ENCODE data around the gene CRIP3. TPM values are rescaled to one million over a fixed set of nuclear protein-coding genes. Genes with fewer than 3 reads are reported as not detected.
A peak's percentile ranks its signal among the peaks of the same experiment; 100 is the strongest.

The CRIP3 gene
- total and polyA plus RNA-seq, 2 of the 13 experiments (the other 11 are each of a cell fraction or from before 2014, with no cell fraction given) = 6.3 to 9.3 TPM

- TF ChIP-seq POGK (CRISPR knock-in tag; conservative IDR thresholded peaks at IDR 0.05) (peak; percentile 53; the same call in 1 of the 2 replicates), TAF15 (IDR thresholded peaks at IDR 0.05; ENCODE audit: low read depth, low read length, poor library complexity, severe bottlenecking) (no peak), KMT2A (CRISPR knock-in tag; IDR thresholded peaks at IDR 0.05) (peak; percentile 66; the same call in 1 of the 2 replicates), THAP8 (CRISPR knock-in tag; IDR thresholded peaks at IDR 0.05; ENCODE audit: borderline replicate concordance) (no peak), UBTF (CRISPR knock-in tag; IDR thresholded peaks at IDR 0.05) (peak; percentile 54; the same call in 1 of the 2 replicates), ZNF124 (CRISPR knock-in tag; IDR thresholded peaks at IDR 0.05) (peak; percentile 16; the same call in 1 of the 2 replicates), ZNF557 (CRISPR knock-in tag; IDR thresholded peaks at IDR 0.05) (peak; percentile 41; the same call in 1 of the 2 replicates), ZNF644 (CRISPR knock-in tag; IDR thresholded peaks at IDR 0.05; ENCODE audit: low read depth) (no peak; the same call in 1 of the 2 replicates), ZBTB38 (CRISPR knock-in tag; IDR thresholded peaks at IDR 0.05) (peak; percentile 87), ZSCAN29 (CRISPR knock-in tag; conservative IDR thresholded peaks at IDR 0.05) (peak; percentile 74; the same call in 1 of the 2 replicates), ZNF350 (CRISPR knock-in tag; IDR thresholded peaks at IDR 0.05; ENCODE audit: borderline replicate concordance, low read depth) (peak; percentile 83; the same call in 1 of the 2 replicates), SP4 (CRISPR knock-in tag; IDR thresholded peaks at IDR 0.05) (0 out of 2 replicates have a peak, but pooled peaks have one; percentile 15), RELA (CRISPR knock-in tag; IDR thresholded peaks at IDR 0.05) (no peak), GLMP (CRISPR knock-in tag; IDR thresholded peaks at IDR 0.05; ENCODE audit: borderline replicate concordance) (no peak), ZNF589 (CRISPR knock-in tag; conservative IDR thresholded peaks at IDR 0.05) (no peak), ZNF543 (CRISPR knock-in tag; IDR thresholded peaks at IDR 0.05) (peak; percentile 50; the same call in 1 of the 2 replicates)
- TF ChIP-seq, protein P1, sequence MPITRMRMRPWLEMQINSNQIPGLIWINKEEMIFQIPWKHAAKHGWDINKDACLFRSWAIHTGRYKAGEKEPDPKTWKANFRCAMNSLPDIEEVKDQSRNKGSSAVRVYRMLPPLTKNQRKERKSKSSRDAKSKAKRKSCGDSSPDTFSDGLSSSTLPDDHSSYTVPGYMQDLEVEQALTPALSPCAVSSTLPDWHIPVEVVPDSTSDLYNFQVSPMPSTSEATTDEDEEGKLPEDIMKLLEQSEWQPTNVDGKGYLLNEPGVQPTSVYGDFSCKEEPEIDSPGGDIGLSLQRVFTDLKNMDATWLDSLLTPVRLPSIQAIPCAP (CRISPR knock-in tag; IDR thresholded peaks at IDR 0.05; ENCODE audit: low read depth) = no peak
- TF ChIP-seq, protein P2, sequence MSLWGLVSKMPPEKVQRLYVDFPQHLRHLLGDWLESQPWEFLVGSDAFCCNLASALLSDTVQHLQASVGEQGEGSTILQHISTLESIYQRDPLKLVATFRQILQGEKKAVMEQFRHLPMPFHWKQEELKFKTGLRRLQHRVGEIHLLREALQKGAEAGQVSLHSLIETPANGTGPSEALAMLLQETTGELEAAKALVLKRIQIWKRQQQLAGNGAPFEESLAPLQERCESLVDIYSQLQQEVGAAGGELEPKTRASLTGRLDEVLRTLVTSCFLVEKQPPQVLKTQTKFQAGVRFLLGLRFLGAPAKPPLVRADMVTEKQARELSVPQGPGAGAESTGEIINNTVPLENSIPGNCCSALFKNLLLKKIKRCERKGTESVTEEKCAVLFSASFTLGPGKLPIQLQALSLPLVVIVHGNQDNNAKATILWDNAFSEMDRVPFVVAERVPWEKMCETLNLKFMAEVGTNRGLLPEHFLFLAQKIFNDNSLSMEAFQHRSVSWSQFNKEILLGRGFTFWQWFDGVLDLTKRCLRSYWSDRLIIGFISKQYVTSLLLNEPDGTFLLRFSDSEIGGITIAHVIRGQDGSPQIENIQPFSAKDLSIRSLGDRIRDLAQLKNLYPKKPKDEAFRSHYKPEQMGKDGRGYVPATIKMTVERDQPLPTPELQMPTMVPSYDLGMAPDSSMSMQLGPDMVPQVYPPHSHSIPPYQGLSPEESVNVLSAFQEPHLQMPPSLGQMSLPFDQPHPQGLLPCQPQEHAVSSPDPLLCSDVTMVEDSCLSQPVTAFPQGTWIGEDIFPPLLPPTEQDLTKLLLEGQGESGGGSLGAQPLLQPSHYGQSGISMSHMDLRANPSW (CRISPR knock-in tag; IDR thresholded peaks at IDR 0.05; ENCODE audit: borderline replicate concordance) = peak; percentile 79; the same call in 1 of the 2 replicates
Measured at GRCh38 chr6:43297644-43298564, 10.7 kb downstream of the CRIP3 start, which contains the start of gene SLC22A7 (continued).
